GM12878 (cell line): ENCODE data around the gene ZBTB37. TPM values are rescaled to one million over a fixed set of nuclear protein-coding genes. Genes with fewer than 3 reads are reported as not detected.

Experiments used
- ATF2 ChIP-seq: IDR thresholded peaks from 2 replicates; pipeline ENCODE4 v1.6.1; 2012; ENCODE audit warnings: low read length, inconsistent platforms
- BACH1 ChIP-seq: fragments of 450-650 bp; IDR thresholded peaks from 2 replicates; pipeline ENCODE4 v1.6.1; 2017; ENCODE audit warnings: mild to moderate bottlenecking, borderline replicate concordance
- IRF5 ChIP-seq: fragments of 450-650 bp; IDR thresholded peaks from 2 replicates; pipeline ENCODE4 v1.6.1; 2017; ENCODE audit warnings: borderline replicate concordance
- KAT2A ChIP-seq: conservative IDR thresholded peaks from 2 replicates; pipeline ENCODE4 v1.6.1; 2011; ENCODE audit warnings: low read depth, low read length; ENCODE audit not compliant: control insufficient read depth
- KLF5 ChIP-seq: fragments of 450-650 bp; IDR thresholded peaks from 2 replicates; pipeline ENCODE4 v1.6.1; 2014; ENCODE audit warnings: mild to moderate bottlenecking; ENCODE audit not compliant: partially characterized antibody
- MYB ChIP-seq: fragments of 150-350 bp; IDR thresholded peaks from 2 replicates; pipeline ENCODE4 v1.6.1; 2014; ENCODE audit warnings: mild to moderate bottlenecking, low read depth, low read length, borderline replicate concordance
- PRDM15 ChIP-seq: fragments of 450-650 bp; formaldehyde crosslinking; IDR thresholded peaks from 2 replicates; pipeline ENCODE4 v1.4.0; 2020; ENCODE audit warnings: mild to moderate bottlenecking, moderate library complexity
- SIN3A ChIP-seq: IDR thresholded peaks from 2 replicates; pipeline ENCODE4 v1.6.1; 2012; ENCODE audit warnings: low read depth, low read length, improper control_type of control experiment
- SKIL ChIP-seq: fragments of 450-650 bp; IDR thresholded peaks from 2 replicates; pipeline ENCODE4 v1.6.1; 2017; ENCODE audit warnings: mild to moderate bottlenecking, low read depth, inconsistent platforms; ENCODE audit not compliant: poor library complexity, severe bottlenecking
- SREBF1 ChIP-seq: IDR thresholded peaks from 2 replicates; pipeline ENCODE4 v1.6.1; 2012; ENCODE audit warnings: mild to moderate bottlenecking, low read length
- SRF ChIP-seq, 2 experiments: IDR thresholded peaks; 2 replicates each; pipeline ENCODE4 v1.6.1; 2011; ENCODE audit warnings: low read depth in 2 of 2, low read length in 2 of 2, mild to moderate bottlenecking in 1 of 2, moderate library complexity in 1 of 2
- SUZ12 ChIP-seq: fragments of 200-600 bp; sonication (generic); IDR thresholded peaks from one replicate; pipeline ENCODE4 v1.6.1; 2018; ENCODE audit warnings: antibody characterized with exemption, mild to moderate bottlenecking; ENCODE audit not compliant: unreplicated experiment
- TAF1 ChIP-seq: IDR thresholded peaks from 2 replicates; pipeline ENCODE4 v1.6.1; 2011; ENCODE audit warnings: mild to moderate bottlenecking, low read depth, low read length, borderline replicate concordance
- TARDBP ChIP-seq: IDR thresholded peaks from 2 replicates; pipeline ENCODE4 v1.6.1; 2016; ENCODE audit warnings: borderline replicate concordance
- USF2 ChIP-seq: IDR thresholded peaks from 2 replicates; pipeline ENCODE4 v1.6.1; 2011; ENCODE audit warnings: low read depth, low read length, improper control_type of control experiment, borderline replicate concordance
- ZNF207 ChIP-seq: fragments of 450-650 bp; IDR thresholded peaks from 2 replicates; pipeline ENCODE4 v1.6.1; 2014; ENCODE audit warnings: antibody characterized with exemption, mild to moderate bottlenecking, borderline replicate concordance
- ZNF622 ChIP-seq: fragments of 450-650 bp; IDR thresholded peaks from 2 replicates; pipeline ENCODE4 v1.6.1; 2017; ENCODE audit warnings: mild to moderate bottlenecking, inconsistent platforms
- ZZZ3 ChIP-seq: IDR thresholded peaks from 2 replicates; pipeline ENCODE4 v1.6.1; 2011; ENCODE audit warnings: low read depth; ENCODE audit not compliant: control insufficient read depth, insufficient read length
- polyA plus RNA-seq, 11 experiments: library from polyadenylated mRNA; depleted of rRNA in 4 of 11; unstranded in 6 of 11; stranded (reverse) in 5 of 11; fragments of >200 nt; fragmentation: Nextera tagmentation in 4 of 11; fragmentation: Illumina TruSeq in 1 of 11; extraction: Ambion mirVana in 4 of 11; extraction: Trizol in 1 of 11; gene quantifications; 1 replicate in 1 of 11; 2 replicates in 10 of 11; pipeline versions ENCODE4 v1.2.1 to v1.2.3, GENCODE V29; 2011 to 2016; ENCODE audit warnings: inconsistent platforms in 2 of 11, missing spikeins in 2 of 11, low read depth in 1 of 11
- total RNA-seq, 4 experiments: library from RNA; depleted of rRNA in 3 of 4; stranded (reverse); fragments of >200 nt in 3 of 4; fragmentation: Illumina TruSeq in 1 of 4; extraction: Trizol in 1 of 4; gene quantifications; 2 replicates each; pipeline versions ENCODE4 v1.2.1 to v1.2.3, GENCODE V29; 2013 to 2021

The ZBTB37 gene
- total and polyA plus RNA-seq, 10 of the 15 experiments (the other 5 are each of a cell fraction or from before 2014, with no cell fraction given), result 0.16 to 5.7 (median 1.9) TPM

GRCh38 chr1:173868266-173869020 is at the start of gene ZBTB37 (continued):
- TF ChIP-seq SRF (IDR thresholded peaks at IDR 0.05; ENCODE audit: low read depth in 2 of 2, low read length in 2 of 2), result no peak
- no peak for TF ChIP-seq ATF2
- no peak for TF ChIP-seq SUZ12
- TF ChIP-seq IRF5, result no peak
- TF ChIP-seq MYB, result no peak
- TF ChIP-seq ZZZ3, result no peak
- TF ChIP-seq ZNF207, result no peak
- no peak for TF ChIP-seq KLF5
- TF ChIP-seq SREBF1, result no peak
- no peak for TF ChIP-seq KAT2A
- no peak for TF ChIP-seq TAF1
- TF ChIP-seq PRDM15 (CRISPR knock-in tag), result no peak
- no peak for TF ChIP-seq USF2
- TF ChIP-seq SIN3A, result 0 out of 2 replicates have a peak, but pooled peaks have one; percentile 65
- TF ChIP-seq ZNF622, result no peak
- TF ChIP-seq SKIL, result no peak
- TF ChIP-seq TARDBP, result no peak; the same call in 1 of the 2 replicates
- no peak for TF ChIP-seq BACH1
